SKM-1 treated with dmso at 0.1 percent for 144 hours (cell line): ENCODE data around the gene KRTAP5-4.
"Not testable (repeated sequence)": the region's sequence is repeated elsewhere in the genome, so short reads cannot be mapped to it uniquely, and the experiment has no call there.

ENCODE experiments used
- DNase-seq: peaks from one replicate; lab custom pipeline; 2025; ENCODE audit not compliant: unreplicated experiment; lab: John Stamatoyannopoulos, UW

KRTAP5-4 gene, protein sequence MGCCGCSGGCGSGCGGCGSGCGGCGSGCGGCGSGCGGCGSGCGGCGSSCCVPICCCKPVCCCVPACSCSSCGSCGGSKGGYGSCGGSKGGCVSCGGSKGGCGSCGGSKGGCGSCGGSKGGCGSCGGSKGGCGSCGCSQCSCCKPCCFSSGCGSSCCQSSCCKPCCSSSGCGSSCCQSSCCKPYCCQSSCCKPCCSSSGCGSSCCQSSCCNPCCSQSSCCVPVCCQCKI

DNA sequence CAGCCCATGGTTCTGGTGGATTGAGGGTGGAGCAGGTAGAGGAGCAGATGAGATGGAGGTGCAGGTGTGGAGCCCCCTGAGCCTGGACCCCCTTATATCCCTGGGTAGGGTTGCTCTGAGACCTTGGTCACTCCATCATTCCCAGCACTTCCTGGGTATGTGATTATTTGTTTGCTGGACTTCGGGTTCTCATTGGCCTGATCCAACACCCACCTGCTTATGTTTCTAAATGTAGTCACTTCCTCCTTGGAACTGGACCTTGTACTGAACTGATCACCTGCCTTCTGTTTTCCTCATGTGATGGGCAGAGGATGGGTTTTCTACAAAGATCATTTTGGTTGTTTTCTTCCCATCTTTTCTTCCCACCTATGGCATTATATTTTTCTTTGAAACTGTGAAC is at the start of gene KRTAP5-4:
Gene KRTAP5-4 (minus strand): TSS at position 53 of the 400 bp plus-strand sequence. CDS start 45 bp downstream, at position 8.
- DNase-seq: no peak

DNA sequence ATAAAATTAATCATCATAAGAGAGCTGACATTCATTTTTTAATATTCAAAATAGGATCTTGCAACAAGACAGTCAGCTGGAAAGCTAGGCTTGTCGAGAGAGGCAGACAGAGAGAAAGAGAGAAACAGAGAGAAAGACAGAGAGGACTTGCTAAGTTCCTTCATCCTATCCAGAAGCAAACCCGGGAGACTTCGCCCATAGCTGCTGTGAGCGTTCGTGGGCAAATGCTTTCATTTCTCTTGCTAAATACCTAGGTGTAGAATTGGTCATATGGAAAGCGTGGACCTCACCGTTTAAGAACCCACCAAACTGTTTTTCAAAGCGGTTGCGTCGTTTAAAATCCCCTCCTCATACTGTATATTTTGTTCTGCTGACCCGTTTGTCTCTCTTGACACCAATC is 49.7 kb upstream of the KRTAP5-4 start:
- no peak for DNase-seq

DNA sequence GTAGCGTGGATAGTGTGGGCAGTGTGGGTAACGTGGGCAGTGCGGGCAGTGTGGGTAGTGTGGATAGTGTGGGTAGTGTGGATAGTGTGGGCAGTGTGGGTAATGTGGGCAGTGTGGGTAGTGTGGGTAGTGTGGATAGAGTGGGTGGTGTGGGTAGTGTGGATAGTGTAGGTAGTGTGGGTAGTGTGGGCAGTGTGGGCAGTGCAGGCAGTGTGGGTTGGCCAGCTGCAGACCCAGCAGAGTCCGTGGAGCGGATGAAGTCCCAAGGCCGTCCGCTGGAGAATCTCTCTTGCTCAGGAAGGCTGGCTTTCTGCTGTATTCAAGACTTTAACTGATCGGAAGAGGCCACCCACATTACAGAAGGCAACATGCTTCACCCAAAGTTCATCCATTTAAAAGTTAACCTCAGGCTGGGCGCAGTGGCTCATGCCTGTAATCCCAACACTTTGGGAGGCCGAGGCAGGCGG is 49.0 kb upstream of the KRTAP5-4 start:
- no peak for DNase-seq

DNA sequence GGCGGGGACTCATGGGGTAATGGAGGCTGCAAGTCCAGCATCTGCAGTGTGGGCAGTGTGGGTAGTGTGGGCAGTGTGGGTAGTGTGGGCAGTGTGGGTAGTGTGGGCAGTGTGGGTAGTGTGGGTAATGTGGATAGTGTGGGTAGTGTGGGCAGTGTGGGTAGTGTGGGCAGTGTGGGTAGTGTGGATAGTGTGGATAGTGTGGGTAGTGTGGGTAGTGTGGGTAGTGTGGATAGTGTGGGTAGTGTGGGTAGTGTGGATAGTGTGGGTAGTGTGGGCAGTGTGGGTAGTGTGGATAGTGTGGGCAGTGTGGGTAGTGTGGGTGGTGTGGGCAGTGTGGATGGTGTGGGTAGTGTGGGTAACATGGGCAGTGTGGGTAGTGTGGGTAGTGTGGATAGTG is 48.5 kb upstream of the KRTAP5-4 start:
- DNase-seq: not testable (repeated sequence)

DNA sequence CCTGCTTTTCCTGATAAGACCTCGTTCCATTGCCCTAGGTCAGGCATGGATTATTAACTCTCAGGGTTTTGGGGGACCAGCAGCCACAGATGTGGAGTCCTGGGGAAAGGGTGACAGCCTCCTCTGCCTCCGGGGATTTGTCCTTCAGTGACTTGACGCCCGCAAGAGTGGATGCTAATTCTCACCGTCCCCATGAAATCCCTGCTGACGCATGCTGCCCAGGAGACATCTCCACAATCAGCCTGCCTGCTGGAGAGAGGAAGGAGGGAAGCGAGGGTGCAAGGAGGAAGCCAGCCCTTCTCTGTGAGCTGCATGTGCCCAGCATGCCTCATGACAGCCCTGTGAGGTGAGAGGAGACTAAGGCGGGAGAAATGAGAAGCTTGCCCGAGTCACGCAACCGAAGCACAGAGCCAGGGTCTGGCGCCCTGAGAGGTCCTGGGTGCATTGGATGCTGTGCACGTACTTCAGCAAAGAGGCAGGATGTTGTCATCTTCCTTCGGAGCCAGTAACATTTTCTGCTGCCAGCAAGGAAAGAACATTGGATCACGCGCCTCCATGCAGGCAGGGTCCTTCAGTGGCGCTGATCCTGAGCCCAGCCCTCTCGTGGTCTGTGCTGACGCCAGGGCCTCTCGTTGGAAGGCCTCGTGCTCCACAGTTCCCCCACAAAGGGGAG is 47.7 kb upstream of the KRTAP5-4 start:
- no peak for DNase-seq

DNA sequence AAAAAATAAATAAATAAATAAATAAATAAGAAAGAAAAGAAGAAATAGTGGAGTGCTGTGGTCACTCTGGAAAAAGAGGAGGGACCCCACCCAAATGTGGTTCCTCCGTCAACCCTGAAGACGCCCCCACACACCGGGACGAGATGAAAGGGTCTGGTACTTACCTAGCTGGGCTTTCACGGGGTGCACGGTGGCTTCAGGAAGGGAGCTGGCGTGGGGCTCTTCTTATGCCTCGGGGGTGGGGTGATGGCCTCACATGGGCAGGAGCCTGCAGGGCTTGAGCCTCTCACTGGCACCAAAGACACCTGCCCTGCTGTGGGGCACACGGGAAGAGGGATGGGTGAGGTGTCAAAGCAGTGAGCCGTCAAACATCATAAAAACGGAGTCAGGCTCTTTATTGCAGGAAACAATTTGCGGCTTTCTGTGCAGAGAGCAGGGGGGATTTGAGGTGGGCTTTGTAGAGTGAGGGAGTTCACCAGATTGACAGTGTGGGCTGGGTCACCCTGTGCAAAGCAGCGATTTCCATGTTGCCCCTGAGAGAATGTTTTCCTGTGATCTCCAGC is 47.1 kb upstream of the KRTAP5-4 start:
- DNase-seq: no peak

DNA sequence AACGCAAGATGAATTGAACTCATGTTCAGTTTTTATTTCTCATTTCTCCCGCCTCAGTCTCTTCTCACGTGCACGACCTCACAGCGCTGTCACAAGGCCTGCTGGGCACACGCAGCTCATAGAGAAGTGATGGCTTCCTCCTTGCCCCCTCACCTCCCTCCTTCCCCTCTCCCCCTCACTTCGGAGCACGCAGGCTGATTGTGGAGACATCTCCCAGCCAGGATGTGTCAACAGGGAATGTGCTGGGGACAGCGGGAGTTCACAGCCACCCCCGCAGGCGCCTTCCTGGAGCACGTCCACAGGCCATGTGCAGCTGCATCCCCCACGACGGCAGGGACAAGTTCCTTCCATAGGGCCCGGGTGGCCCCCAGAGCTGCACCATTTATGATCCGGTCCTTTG is 46.0 kb upstream of the KRTAP5-4 start:
- no peak for DNase-seq

DNA sequence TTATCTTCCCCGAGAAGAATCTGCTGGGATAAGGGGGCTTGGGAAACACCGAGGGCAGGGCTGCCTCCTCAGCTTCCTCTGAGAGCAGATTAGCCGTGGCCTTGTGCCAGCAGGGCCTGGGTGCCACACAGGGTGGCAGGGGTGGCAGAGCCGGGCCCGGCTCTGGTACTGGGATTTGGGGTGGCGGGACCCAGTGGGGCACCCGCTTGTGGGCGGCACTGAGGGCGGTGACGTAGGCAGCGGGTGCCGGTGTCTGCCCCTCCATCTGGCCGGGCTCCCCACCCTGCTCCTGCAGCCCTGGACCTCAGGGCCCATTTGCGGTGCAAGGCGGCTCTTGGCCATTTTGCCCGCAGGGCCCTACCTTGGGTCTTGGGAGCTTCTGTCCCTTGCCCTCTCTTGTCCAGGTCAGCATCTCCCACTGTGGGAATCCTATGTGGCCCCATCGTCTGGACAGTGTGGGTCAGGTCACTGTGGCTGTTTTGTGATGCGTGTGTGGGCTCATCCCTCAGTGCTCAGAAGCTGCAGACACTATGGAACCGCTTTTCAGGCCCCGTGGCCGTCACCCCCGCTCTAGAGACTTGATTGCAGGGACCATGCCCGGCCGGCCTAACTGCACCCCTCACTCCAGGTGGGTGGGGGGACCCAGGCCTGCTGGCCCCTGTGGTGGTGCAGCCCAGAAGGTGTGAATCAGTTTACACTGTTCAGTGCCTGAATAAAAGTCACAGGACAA is 45.3 kb upstream of the KRTAP5-4 start:
- DNase-seq: no peak

DNA sequence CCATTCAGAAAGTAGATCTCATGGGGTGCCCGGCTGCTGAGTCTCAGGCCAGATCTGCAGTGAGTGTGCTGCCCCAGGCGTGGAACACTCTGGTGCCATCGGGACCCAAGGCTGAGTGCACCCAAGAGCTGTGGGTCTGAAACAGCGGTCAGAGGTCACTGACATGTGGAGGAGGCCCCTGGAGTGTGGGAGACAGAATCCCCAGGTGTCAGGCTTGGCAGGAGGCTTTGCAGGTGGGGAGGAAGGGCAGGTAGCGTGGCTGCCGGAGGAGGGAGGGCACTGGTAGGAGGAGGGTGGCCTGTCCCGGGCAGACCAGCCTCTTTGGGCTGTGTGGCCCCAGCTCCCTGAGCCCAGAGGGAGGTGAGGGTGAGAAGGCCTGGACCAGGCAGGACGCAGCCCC is 43.4 kb upstream of the KRTAP5-4 start:
- no peak for DNase-seq

DNA sequence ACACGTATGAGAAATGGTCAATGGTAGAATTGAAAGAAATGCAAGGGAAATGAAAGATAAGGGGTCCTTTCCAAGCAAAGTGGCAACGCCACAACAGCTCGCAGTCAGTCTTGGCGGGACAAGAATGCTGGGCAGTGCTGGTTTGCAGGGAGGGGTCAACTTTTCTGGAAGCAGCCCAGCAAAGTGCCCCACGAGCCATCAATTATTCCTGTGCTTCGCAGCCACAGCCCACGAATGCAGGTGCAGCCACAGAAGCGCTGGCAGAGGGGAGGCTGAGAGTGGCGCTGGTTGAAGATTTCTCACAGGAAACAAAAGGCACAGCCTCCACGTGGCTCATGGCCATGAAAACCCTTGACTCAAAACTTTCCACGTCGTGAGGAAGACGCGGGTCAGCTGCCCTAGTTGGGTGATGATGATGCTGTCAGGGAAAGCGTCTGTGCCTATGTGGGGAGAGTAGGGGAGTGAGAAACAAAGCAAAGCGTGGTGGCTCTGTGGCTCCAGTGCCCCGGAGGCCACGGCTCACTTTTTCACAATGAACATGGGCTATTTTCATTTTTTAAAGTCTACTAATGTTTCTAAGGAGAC is 40.9 kb upstream of the KRTAP5-4 start:
- DNase-seq: not testable (repeated sequence)

DNA sequence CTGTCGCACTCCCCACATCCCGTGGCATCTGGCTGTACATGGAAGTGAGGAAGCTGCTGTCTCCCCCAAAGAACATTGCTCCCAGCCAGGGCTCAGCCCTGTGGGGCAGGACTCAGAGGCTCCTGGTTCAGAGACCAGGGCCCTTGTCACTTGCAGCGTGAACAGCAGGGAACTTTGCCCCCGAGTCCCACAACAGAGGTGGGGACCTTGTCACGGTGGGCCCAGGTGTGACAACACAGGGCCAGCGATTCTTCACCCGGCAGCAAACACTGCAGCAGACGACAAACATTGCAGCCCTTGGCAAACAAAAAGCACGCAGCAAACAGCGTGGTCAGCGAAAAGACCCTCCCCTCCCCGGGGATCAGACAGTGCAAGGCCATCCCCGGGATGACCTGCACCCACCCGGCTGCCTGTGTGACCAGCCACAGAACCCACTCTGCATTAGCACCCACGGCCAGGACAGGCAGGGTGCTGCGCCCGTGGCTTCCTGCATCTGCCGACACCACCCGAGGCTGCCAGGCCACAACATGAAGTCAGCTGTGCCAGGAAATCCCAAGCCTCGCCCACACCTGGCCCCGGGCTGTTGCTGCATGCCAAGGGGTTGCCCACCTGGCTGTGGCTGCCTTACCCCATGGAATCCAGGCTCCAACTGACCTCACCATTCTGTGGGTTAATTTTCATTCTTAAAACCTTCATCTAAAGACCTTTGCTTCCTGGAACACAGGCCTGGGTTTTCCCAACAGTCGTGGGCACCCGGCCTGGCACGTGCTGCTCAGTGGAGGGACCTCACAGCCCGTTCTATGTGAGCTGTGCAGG is 39.7 kb upstream of the KRTAP5-4 start:
- not testable (repeated sequence) for DNase-seq

DNA sequence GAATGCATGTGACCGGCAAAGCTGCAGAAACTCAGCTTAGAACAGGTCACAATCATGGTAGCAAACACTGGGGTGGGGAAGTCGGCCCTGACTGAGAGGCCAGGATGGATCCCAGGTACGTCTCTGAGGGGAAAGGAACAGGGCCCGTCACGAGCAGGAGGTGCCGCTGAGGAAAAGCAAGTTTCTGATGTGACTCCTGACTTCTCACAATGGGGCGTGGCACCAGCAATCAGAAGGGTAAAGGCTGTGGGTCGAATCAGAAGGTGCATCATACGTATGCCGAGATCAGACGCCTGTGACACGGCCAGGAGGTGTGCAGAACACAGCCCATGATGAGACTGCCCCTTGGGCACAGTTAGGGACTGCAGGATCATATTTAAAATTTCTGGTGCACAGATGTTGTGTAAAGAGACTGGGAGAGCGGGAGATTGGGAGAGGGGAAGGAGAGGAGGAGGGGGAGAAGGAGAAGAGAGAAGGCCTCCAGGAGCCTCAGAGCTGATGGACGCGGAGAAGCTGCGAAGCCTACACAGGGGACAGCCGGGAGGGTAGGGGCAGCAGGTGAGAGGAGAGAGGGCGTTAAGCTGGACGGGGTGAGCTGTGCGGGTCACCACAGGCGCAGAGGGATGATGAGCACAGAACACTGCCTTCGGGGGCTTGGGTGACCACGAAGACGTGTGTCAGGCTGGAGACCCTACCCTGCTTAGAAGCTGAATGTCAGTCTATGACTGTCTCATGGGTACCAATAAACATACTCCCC is 38.4 kb upstream of the KRTAP5-4 start:
- DNase-seq: no peak

DNA sequence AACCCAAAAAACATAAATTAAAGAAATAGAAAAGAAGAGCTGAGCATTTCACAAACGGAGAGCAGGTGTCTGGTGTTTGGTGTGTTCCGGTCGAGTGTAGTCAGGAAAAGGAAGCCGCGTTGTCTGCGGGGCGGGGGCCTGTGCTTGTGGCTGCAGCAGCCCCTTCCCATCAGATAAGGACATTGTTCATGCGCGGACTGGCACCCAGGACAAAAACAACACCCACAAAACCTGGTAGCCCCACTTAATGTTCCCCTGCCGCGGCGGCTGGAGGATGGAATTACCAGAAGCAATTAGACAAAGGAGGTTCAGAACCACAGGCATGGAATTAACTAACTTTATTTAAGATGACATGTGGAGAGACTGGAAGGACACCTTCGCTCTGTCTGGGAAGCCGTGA is 37.6 kb upstream of the KRTAP5-4 start:
- no peak for DNase-seq

DNA sequence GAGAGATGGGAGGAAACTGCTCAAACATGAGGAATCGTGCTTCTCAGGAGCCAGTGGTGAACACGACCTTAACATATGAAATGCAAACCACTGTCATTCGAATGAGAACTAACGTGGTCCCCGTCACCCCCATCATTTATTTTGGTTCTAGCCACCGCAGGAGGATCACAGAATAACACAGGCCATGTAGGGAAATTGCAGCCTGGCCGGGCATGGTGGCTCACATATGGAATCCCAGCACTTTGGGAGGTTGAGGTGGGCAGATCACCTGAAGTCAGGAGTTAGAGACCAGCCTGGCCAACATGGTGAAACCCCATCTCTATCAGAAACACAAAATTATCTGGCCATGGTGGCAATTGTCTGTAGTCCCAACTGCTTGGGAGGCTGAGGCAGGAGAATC is 34.7 kb upstream of the KRTAP5-4 start:
- DNase-seq: no peak

DNA sequence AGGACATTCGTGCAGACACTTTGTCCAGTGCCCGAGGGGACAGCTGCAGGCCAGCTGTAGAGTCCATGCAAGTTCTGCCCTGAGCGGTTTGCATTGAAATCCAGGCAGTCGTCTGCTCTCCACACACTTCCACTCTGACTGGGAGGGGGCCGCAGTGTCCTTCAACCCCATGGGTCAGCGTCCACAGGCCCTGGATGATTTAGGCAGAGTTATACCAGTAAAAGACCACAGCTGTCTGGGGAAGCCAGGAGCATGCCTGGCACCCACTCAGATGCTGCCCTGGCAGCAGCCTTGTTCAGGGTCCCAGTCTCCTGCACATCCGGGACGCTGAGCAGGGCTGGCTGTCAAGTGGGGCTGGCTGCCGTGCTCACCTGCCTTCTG is 34.1 kb upstream of the KRTAP5-4 start:
- DNase-seq: no peak

DNA sequence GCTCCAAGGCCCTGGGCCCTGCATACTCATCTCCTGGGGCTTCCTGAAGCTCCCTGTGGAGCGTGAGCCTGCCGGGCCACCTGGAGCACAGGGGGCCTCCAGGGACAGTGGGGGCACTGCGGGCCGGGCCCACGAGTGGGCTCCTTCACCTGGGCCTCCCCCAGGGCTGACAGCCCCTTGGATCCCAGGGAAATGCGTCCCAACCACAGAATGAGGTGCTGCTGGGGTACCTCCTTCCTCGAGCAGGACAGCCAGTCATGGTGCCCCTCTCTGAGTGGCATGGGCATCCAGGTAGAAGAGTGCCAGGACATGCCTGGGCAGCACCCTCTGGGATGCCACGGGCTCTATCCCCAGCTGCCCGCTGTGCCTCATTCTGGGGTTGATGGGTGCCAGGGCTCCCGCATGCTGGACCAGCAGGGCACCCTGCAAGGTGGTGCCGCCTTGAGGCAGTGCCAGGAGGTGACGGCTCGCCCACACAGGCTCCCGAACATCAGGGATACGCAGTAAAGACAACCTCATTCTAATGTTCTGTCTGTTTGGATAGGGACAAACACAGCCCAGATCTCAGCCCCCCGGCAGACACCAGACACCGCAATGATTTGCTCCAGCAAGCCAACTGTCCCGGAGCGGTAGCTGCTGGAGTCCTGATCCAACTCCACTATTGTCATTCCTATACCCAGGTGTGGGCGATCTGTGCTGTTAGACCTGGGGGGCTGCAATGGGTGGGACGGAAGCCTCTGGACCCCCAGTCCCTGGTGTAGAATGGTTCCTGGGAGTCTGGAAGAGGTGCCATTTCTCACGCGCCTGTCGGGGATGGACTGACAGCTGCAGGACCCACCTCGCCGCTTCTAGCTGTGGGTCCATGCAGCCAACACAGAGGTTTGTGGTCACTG is 33.5 kb upstream of the KRTAP5-4 start:
- DNase-seq: no peak

DNA sequence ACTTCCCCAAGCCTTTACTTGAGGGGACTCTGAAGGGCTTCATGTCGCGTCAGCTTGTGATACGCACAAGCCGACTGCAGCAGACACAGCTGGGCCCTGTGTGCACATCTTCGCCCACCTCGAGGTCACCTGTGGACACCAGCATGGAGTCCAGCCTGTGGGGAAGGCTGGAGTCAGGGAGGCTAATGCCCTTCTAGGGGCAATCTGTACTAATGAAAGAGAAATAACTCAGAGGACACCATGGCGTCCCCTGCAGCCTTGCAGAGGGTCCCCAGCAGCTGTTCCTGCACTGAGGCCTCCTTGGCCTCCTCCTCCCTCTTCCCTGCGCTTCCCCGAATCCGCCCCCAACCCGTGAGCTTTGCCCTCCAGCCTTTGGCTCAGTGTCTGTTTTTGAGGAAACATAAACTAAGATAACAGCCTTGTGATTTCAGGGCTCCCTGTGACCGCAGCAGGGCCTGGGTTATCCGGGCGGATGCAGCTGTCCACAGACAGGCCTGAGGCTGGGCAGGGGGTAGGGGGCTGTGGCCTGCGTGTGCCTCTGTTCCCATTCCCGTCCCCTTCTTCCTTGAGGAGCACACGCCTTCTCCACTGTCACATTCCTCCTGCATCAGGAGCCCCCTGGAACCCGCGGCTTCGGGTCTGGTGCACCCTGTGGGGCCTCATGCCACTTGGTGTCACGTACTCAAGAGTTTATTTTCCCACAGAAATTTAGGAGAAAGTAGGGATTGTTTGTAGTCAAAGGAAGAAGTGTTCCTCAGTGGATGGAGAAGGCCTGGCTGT is 32.6 kb upstream of the KRTAP5-4 start:
- DNase-seq: no peak
